Neuronal stem cell (in vitro differentiated cells): ENCODE measurements around the gene ABLIM2.
A peak's percentile ranks its signal among the peaks of the same experiment; 100 is the strongest.

Experiments used
- DNase-seq: peaks from one replicate; pipeline ENCODE4 v3.0.0-alpha.2; 2013; ENCODE audit warnings: low spot score
- H2AFZ ChIP-seq: one replicate; pipeline ENCODE4 v1.6.1; 2013; ENCODE audit warnings: mild to moderate bottlenecking, low read length, inconsistent platforms
- H2AK5ac ChIP-seq: 2 replicates; pipeline ENCODE4 v1.6.1; 2013; ENCODE audit warnings: low read depth, mild to moderate bottlenecking, inconsistent platforms, low read length, moderate library complexity, mixed read lengths
- H2BK120ac ChIP-seq: 2 replicates; pipeline ENCODE4 v1.6.1; 2013; ENCODE audit warnings: low read depth, mild to moderate bottlenecking, inconsistent platforms, low read length, moderate library complexity, mixed read lengths
- H2BK12ac ChIP-seq: one replicate; pipeline ENCODE4 v1.6.1; 2013; ENCODE audit warnings: low read length, inconsistent platforms
- H2BK15ac ChIP-seq: 2 replicates; pipeline ENCODE4 v1.6.1; 2013; ENCODE audit warnings: mild to moderate bottlenecking, low read length, inconsistent platforms, mixed read lengths
- H2BK5ac ChIP-seq: one replicate; pipeline ENCODE4 v1.6.1; 2013; ENCODE audit warnings: inconsistent platforms, mild to moderate bottlenecking, low read length, moderate library complexity
- H3K14ac ChIP-seq: one replicate; pipeline ENCODE4 v1.6.1; 2013; ENCODE audit warnings: low read length, inconsistent platforms
- H3K18ac ChIP-seq: 2 replicates; pipeline ENCODE4 v1.6.1; 2013; ENCODE audit warnings: low read length, inconsistent platforms
- H3K23ac ChIP-seq: 2 replicates; pipeline ENCODE4 v1.6.1; 2013; ENCODE audit warnings: low read depth, mild to moderate bottlenecking, mixed read lengths, low read length, inconsistent platforms; ENCODE audit not compliant: poor library complexity
- H3K27ac ChIP-seq: replicated peaks from 3 replicates; pipeline ENCODE4 v1.5.1; 2013; ENCODE audit warnings: low read length, inconsistent platforms
- H3K27me3 ChIP-seq, 3 experiments: 2 replicates each; pipeline ENCODE4 v1.6.1; 2013; ENCODE audit warnings: low read length in 3 of 3, mild to moderate bottlenecking in 2 of 3, inconsistent platforms in 1 of 3, low read depth in 1 of 3, mixed read lengths in 1 of 3, moderate library complexity in 1 of 3; ENCODE audit not compliant: control insufficient read depth in 3 of 3, insufficient read depth in 3 of 3
- H3K36me3 ChIP-seq, 2 donors: replicated peaks in 1 of 2; 2 replicates each; pipeline ENCODE4 v1.6.1; 2013; ENCODE audit warnings: low read length in 2 of 2; ENCODE audit not compliant: control insufficient read depth in 2 of 2, insufficient read depth in 2 of 2
- H3K4ac ChIP-seq: 2 replicates; pipeline ENCODE4 v1.6.1; 2013; ENCODE audit warnings: inconsistent platforms, mild to moderate bottlenecking, low read length, moderate library complexity
- H3K4me1 ChIP-seq, 2 donors: 1 replicate in 1 of 2; 2 replicates in 1 of 2; pipeline ENCODE4 v1.6.1; 2013; ENCODE audit warnings: low read length in 2 of 2, low read depth in 1 of 2; ENCODE audit not compliant: control insufficient read depth in 2 of 2, insufficient read depth in 1 of 2
- H3K4me2 ChIP-seq: one replicate; pipeline ENCODE4 v1.6.1; 2013; ENCODE audit warnings: mild to moderate bottlenecking, low read length, inconsistent platforms; ENCODE audit not compliant: insufficient read depth, poor library complexity, severe bottlenecking
- H3K4me3 ChIP-seq, 2 donors: 2 replicates each; pipeline ENCODE4 v1.5.1; 2013; ENCODE audit warnings: low read length in 2 of 2, mild to moderate bottlenecking in 2 of 2, inconsistent platforms in 1 of 2, moderate library complexity in 1 of 2
- H3K79me1 ChIP-seq: one replicate; pipeline ENCODE4 v1.6.1; 2013; ENCODE audit warnings: low read depth, mild to moderate bottlenecking, inconsistent platforms, low read length, moderate library complexity
- H3K9ac ChIP-seq: one replicate; pipeline ENCODE4 v1.6.1; 2013; ENCODE audit warnings: mild to moderate bottlenecking, low read depth, low read length, inconsistent platforms; ENCODE audit not compliant: poor library complexity
- H3K9me3 ChIP-seq, 2 donors: replicated peaks in 1 of 2; 2 replicates each; pipeline versions ENCODE3 to v1.6.1; 2013; ENCODE audit warnings: low read length in 2 of 2, mild to moderate bottlenecking in 2 of 2, inconsistent platforms in 1 of 2, low read depth in 1 of 2, mixed read lengths in 1 of 2, moderate library complexity in 1 of 2; ENCODE audit not compliant: control insufficient read depth in 2 of 2, insufficient read depth in 1 of 2
- H4K8ac ChIP-seq: one replicate; pipeline ENCODE4 v1.6.1; 2013; ENCODE audit warnings: low read depth, mild to moderate bottlenecking, inconsistent platforms, low read length, moderate library complexity
- H4K91ac ChIP-seq: one replicate; pipeline ENCODE4 v1.6.1; 2013; ENCODE audit warnings: low read length, low read depth, mild to moderate bottlenecking, inconsistent platforms; ENCODE audit not compliant: poor library complexity
- WGBS, 2 donors: extraction: QIAGEN DNeasy Blood & Tissue Kit; methylation state at CpG; one replicate each; pipeline ENCODE4 v1.1.7; 2013; ENCODE audit warnings: missing lambda C conversion rate in 2 of 2, mixed read lengths in 1 of 2; ENCODE audit not compliant: insufficient read length in 2 of 2, insufficient replicate concordance in 1 of 2; ENCODE audit errors: extremely low coverage in 2 of 2; 5-methylcytosine and 5-hydroxymethylcytosine counted together

ABLIM2 gene

GRCh38 chr4:8115916-8116315, 42.7 kb downstream of the ABLIM2 start:
- Histone ChIP-seq H3K14ac (no peak overlapping the region), H2BK5ac (no peak overlapping the region), H3K4me1 (no peaks in the 10 kb centered on the region), H3K23ac (no peak overlapping the region), H4K91ac (no peak overlapping the region), H2AFZ (no peak overlapping the region), H4K8ac (no peak overlapping the region), H2AK5ac (no peak overlapping the region), H2BK12ac (no peak overlapping the region), H2BK120ac (no peak overlapping the region), H3K9ac (no peak overlapping the region), H3K4me3 (no peak overlapping the region), H3K27ac (no peak overlapping the region), H3K9me3 (no peaks in the 10 kb centered on the region), H2BK15ac (no peak overlapping the region), H3K36me3 (no peaks in the 10 kb centered on the region), H3K27me3 (peaks cover 0 to 21% (median 0%) of the 10 kb centered on the region in 3 experiments), H3K4me2 (no peak overlapping the region), H3K79me1 (no peaks in the 10 kb centered on the region), H3K4ac (no peak overlapping the region), H3K18ac (no peak overlapping the region)
- no peak for DNase-seq
- no CpG with 5 or more reads among the region's 8 CpGs for WGBS, 2 donors

DNA sequence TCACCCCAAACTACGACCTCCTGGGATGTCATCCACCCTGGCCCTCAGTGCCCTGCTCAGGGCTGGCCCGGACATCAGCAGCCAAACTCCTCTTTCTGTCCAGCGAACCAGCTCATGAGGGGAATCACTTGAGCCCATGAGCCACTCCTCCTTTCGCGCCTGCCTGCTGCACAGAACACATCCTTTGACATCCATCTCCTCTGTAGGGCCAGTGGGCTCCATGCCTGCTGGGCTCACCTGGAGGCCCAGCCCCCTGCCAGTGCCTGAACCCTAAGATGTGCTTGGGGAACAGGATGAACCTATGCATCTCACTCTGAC, 43.5 kb downstream of the ABLIM2 start:
- no peaks in the 10 kb centered on the region for H3K9me3 ChIP-seq
- H4K8ac ChIP-seq = no peak overlapping the region
- no peak overlapping the region for H4K91ac ChIP-seq
- no peaks in the 10 kb centered on the region for H3K36me3 ChIP-seq
- no peak overlapping the region for H3K23ac ChIP-seq
- no peaks in the 10 kb centered on the region for H3K79me1 ChIP-seq
- no peak overlapping the region for H2AFZ ChIP-seq
- no peak overlapping the region for H2BK12ac ChIP-seq
- H2BK5ac ChIP-seq = no peak overlapping the region
- H3K14ac ChIP-seq = no peak overlapping the region
- H3K4me1 ChIP-seq = peaks cover 0 to 4% of the 10 kb centered on the region in 2 donors
- no peak overlapping the region for H3K18ac ChIP-seq
- H3K4me2 ChIP-seq = no peak overlapping the region
- no peak overlapping the region for H3K4me3 ChIP-seq
- H2AK5ac ChIP-seq = no peak overlapping the region
- no peak for DNase-seq
- H3K27me3 ChIP-seq = peaks cover 0 to 21% (median 0%) of the 10 kb centered on the region in 3 experiments
- H3K9ac ChIP-seq = no peak overlapping the region
- no peak overlapping the region for H2BK15ac ChIP-seq
- no peak overlapping the region for H3K27ac ChIP-seq
- no peak overlapping the region for H3K4ac ChIP-seq
- H2BK120ac ChIP-seq = no peak overlapping the region
- WGBS, 2 donors = no CpG with 5 or more reads among the region's 5 CpGs

DNA sequence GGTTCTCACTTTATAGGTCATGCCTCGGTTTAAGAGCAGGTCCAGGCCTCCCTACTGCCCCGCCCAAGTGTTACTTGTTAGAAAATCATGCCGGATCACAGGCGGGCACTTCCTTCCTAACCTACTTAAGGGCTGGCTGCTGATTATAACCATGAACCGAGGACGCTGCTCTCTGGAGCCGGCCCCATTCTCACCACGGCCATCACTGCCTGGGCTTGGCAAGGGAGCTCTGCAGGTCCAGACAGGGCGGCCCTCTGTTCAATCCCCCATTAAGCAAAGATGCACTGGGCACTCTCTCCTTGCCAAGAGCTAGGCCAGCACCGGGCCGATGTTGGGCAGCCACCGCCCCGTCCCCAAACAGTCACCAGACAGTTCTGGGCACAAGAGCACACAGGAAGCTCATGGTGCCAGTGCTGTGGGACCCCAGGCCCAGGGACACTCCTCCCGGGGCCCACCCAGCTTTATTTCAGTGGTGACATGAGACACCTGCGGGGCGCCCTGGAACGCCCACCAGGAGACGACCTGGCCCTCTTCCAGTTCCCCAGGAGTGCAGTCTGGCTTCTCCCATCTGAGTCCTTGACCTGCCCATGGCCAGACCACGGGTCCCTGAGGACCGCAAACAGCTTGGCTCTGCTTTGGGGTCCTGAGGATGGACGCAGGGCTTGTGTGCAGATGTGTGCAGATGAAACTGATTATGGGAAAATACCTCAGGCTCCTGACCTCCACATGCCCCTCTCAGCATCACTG, 44.0 kb downstream of the ABLIM2 start:
- no peak overlapping the region for H3K27ac ChIP-seq
- H3K14ac ChIP-seq = peak overlapping the region; percentile 12
- H2BK5ac ChIP-seq = peak overlapping the region; percentile 27
- no peaks in the 10 kb centered on the region for H3K79me1 ChIP-seq
- no peaks in the 10 kb centered on the region for H3K36me3 ChIP-seq
- no peaks in the 10 kb centered on the region for H3K9me3 ChIP-seq
- no CpG with 5 or more reads among the region's 21 CpGs for WGBS, 2 donors
- no peak overlapping the region for H4K91ac ChIP-seq
- H2BK12ac ChIP-seq = no peak overlapping the region
- no peak overlapping the region for H3K23ac ChIP-seq
- H2AFZ ChIP-seq = no peak overlapping the region
- H3K4me2 ChIP-seq = no peak overlapping the region
- no peak overlapping the region for H2BK15ac ChIP-seq
- H3K4me1 ChIP-seq = peaks cover 0 to 5% of the 10 kb centered on the region in 2 donors
- no peak overlapping the region for H4K8ac ChIP-seq
- peaks cover 0 to 26% (median 0%) of the 10 kb centered on the region in 3 experiments for H3K27me3 ChIP-seq
- H3K9ac ChIP-seq = no peak overlapping the region
- H2BK120ac ChIP-seq = no peak overlapping the region
- H2AK5ac ChIP-seq = no peak overlapping the region
- DNase-seq = no peak
- H3K4ac ChIP-seq = no peak overlapping the region
- no peak overlapping the region for H3K18ac ChIP-seq
- no peak overlapping the region for H3K4me3 ChIP-seq

- H4K8ac ChIP-seq = no peak overlapping the region
- H2AFZ ChIP-seq = no peak overlapping the region
- H3K79me1 ChIP-seq = no peaks in the 10 kb centered on the region
- WGBS, 2 donors = no CpG with 5 or more reads among the region's 15 CpGs
- H2BK12ac ChIP-seq = no peak overlapping the region
- H3K4me2 ChIP-seq = no peak overlapping the region
- peak overlapping the region; percentile 42 for H3K18ac ChIP-seq
- H3K4me1 ChIP-seq = peaks cover 0 to 5% of the 10 kb centered on the region in 2 donors
- H3K14ac ChIP-seq = peak overlapping the region; percentile 42
- no peak overlapping the region for H3K4ac ChIP-seq
- H3K23ac ChIP-seq = peak overlapping the region; percentile 70
- H3K4me3 ChIP-seq = no peak overlapping the region
- no peak overlapping the region for H2BK15ac ChIP-seq
- H3K27ac ChIP-seq = no peak overlapping the region
- H3K9me3 ChIP-seq = no peaks in the 10 kb centered on the region
- DNase-seq = no peak
- H2AK5ac ChIP-seq = peak overlapping the region; percentile 32
- H4K91ac ChIP-seq = no peak overlapping the region
- peak overlapping the region; percentile 24 for H3K9ac ChIP-seq
- H2BK120ac ChIP-seq = no peak overlapping the region
- peaks cover 0 to 30% (median 0%) of the 10 kb centered on the region in 3 experiments for H3K27me3 ChIP-seq
- H2BK5ac ChIP-seq = no peak overlapping the region
- no peaks in the 10 kb centered on the region for H3K36me3 ChIP-seq
Measured at GRCh38 chr4:8113611-8114377, 44.8 kb downstream of the ABLIM2 start.
